GM21381 (cell line): ENCODE results near the gene PFN4.
"Not testable (repeated sequence)": the region's sequence is repeated elsewhere in the genome, so short reads cannot be mapped to it uniquely, and the experiment has no call there.

Source experiments
- ATAC-seq: cut with Tn5 transposase; IDR thresholded peaks from one replicate; pipeline ENCODE4 v1.9.1; 2021; ENCODE audit warnings: mild to moderate bottlenecking, moderate library complexity; ENCODE audit not compliant: unreplicated experiment

Gene PFN4

GRCh38 chr2:24123195-24123921 is at the start of gene PFN4, which contains the start of gene FAM228B:
Gene PFN4, minus strand, starts transcription at chr2:24123334. Its CDS starts 799 bp downstream, at chr2:24122535.
Gene FAM228B, plus strand, starts transcription at chr2:24123469. Its CDS starts 893 bp downstream, at chr2:24124362.
- peak; percentile 87 for ATAC-seq

GRCh38 chr2:24169023-24169422 is 45.9 kb upstream of the PFN4 start:
- ATAC-seq: no peak

- peak; percentile 43 for ATAC-seq
Observed at GRCh38 chr2:24164416-24164973, 41.4 kb upstream of the PFN4 start.

- no peak for ATAC-seq
Observed at GRCh38 chr2:24163601-24164000, 40.5 kb upstream of the PFN4 start.

- ATAC-seq: no peak
Observed at GRCh38 chr2:24163186-24163585, 40.1 kb upstream of the PFN4 start.

- ATAC-seq: no peak
Observed at GRCh38 chr2:24162494-24162893, 39.4 kb upstream of the PFN4 start.

- no peak for ATAC-seq
Observed at GRCh38 chr2:24160761-24161160, 37.6 kb upstream of the PFN4 start.

- ATAC-seq: no peak
Observed at GRCh38 chr2:24159708-24160107, 36.6 kb upstream of the PFN4 start.

GRCh38 chr2:24158131-24158530 is 35.0 kb upstream of the PFN4 start:
- ATAC-seq: no peak

GRCh38 chr2:24153478-24153877 is 30.3 kb upstream of the PFN4 start:
- no peak for ATAC-seq

GRCh38 chr2:24152413-24153197 is 29.5 kb upstream of the PFN4 start:
- ATAC-seq: no peak

GRCh38 chr2:24147364-24147763 is 24.2 kb upstream of the PFN4 start:
- no peak for ATAC-seq

- ATAC-seq: not testable (repeated sequence)
Observed at GRCh38 chr2:24140305-24140704, 17.2 kb upstream of the PFN4 start.

- no peak for ATAC-seq
Observed at GRCh38 chr2:24132543-24132942, 9.4 kb upstream of the PFN4 start.

- ATAC-seq: no peak
Observed at GRCh38 chr2:24125956-24126355, 2.8 kb upstream of the PFN4 start.

- ATAC-seq: peak; percentile 7
Observed at GRCh38 chr2:24123922-24124580, 917 bp upstream of the PFN4 start.

GRCh38 chr2:24122366-24123194 is 554 bp downstream of the PFN4 start:
- no peak for ATAC-seq

- no peak for ATAC-seq
Observed at GRCh38 chr2:24121469-24121868, 1.7 kb downstream of the PFN4 start.

GRCh38 chr2:24121066-24121465 is 2.1 kb downstream of the PFN4 start:
- ATAC-seq: no peak

- ATAC-seq: no peak
Observed at GRCh38 chr2:24117902-24118301, 5.2 kb downstream of the PFN4 start.
